GM19438 (cell line): ENCODE measurements around the gene SFI1.
A peak's percentile ranks its signal among the peaks of the same experiment; 100 is the strongest.
"Not testable (repeated sequence)": the region's sequence is repeated elsewhere in the genome, so short reads cannot be mapped to it uniquely, and the experiment has no call there.

Experiments
- ATAC-seq: cut with Tn5 transposase; IDR thresholded peaks from one replicate; pipeline ENCODE4 v1.9.1; 2021; ENCODE audit warnings: low read depth; ENCODE audit not compliant: unreplicated experiment

Gene SFI1

DNA sequence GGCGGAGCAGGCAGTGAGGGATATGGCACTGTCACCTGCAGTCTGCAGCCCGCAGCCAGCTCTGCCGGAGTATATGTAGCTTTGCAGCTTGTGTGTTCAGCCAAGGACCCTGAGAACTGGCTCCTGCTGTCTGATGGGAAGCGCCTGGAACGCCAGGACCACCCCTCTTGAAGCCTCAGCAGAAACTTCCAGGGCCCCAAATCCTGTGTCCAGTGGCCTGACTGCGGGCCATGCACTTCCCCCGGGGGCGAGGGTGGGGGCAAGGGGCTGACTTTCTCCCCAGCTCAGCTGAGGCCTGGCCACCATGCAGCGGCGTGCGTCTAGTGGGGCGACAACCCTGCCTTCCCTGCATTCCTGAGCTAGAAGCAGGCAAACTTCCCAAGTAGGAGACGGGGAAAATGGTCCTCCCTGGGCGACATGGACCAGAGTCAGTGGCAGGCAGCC is 133.4 kb downstream of the SFI1 start:
- ATAC-seq, result no peak

DNA sequence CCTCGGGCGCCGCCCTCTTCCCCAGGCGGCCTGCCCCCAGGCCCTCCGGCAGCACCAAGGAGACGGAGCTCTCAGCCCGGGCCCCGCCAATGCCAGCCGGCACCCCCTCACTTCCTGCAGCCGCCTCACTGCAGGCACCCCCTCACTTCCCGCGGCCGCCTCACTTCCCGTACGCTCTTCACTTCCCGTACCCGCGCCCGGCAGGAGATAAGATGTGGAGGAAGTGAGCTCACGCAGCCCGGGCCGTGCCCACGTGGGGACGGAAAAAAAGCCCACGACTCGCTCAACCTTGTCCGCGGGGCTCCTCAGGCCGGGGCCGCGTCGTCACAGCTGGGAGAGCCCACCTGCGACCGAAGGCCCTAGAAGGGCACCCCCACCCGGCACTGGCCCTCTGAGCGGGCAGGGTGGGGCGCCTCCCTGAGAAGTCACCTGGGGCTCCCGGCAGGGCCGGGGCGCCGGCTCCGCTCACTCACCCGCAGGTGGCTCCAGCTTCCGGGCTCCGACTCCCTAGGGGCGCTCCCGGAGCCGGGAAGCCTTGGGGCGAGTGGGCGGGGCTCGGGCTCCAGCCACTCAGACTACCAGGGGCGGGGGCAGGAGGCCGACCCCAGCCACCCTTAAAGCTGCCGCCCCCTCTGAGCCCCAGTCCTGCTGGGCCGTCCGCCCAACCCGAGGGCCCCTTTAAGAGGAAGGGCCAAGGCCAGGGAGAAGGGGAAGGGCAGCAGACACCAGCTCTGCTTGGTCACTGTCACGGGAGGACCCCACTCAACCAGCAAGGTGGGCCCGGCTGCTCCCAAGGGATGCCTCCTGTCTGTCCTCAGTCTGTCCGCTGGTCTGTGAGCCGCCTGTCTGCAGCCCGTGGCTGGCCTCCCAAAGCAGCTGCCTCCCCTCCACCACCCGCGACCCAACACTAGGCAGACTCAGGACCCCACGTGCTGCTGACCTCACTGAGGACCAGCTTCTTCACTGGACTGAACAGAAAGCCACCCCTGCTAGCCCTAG is 134.3 kb downstream of the SFI1 start:
- ATAC-seq, result peak; percentile 54

DNA sequence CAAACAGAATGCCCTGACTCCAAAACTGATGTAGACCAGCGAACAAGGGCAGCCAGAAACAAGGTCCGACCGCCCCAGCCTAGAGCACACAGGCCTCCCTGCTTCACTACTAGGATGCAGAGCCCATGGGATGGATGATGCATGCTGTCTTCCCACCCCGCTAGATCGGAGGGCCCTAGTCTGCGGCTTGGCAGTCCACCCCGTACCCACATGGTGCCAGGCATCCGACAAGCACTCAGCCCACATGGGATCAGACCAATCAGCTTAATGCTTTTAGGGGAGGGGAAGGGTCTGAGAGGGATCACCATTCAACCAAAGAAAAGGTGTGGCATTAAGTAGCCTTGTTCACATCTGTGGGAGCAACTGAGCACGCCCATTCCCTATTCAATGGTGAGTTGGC is 135.1 kb downstream of the SFI1 start:
- ATAC-seq, result no peak

DNA sequence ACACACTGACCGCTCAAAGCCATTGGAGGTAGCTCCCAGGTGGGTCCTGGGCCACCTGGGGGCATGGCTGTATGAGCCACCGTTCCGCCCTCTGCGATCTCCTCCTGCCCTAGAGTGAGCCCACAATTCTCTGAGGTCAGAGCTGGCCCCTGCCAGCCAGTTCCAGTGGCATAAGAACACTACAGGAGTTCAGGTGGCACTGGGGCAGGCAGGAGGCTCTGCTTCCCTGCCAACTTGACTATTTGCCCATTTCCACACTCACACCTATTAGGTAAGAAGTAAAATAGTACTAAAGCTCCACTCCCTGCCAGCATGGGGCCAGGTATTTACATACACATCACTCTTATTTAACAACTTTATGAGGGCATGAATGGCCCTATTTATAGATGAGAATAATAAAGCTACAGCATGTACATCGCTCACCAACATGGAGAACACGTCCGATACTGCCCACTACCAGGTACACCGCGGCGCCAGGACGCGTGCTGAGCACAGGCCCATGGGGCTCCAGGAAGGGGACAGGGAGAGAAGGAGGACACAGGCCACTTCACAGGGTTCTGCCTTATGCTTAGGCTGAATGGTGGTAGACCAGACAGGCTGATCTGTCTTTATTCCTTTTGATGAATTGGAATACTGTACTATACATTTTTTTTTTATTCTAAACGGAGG is 139.4 kb downstream of the SFI1 start:
- ATAC-seq, result no peak

DNA sequence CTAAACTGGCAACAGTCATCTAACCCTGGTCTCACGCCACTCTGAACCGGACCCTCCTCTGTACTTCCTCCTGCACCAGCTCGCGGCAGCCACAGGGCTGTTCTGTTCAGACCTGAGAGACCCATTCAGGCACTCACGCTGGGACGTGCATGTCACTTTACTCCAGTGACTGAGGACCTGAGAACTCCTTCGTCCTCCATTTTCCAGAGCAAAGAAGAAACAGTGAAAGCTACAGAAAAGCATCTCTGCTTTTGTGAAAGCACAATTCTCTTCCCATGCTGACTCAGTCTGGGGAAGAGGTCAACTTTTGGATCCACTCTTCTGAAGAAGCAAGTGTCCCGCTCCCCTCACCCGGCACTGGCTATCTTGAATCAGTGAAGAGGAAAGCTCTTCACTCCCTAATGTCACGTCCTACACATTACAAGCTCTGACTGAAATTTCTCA is 141.1 kb downstream of the SFI1 start:
- peak; percentile 57 for ATAC-seq

DNA sequence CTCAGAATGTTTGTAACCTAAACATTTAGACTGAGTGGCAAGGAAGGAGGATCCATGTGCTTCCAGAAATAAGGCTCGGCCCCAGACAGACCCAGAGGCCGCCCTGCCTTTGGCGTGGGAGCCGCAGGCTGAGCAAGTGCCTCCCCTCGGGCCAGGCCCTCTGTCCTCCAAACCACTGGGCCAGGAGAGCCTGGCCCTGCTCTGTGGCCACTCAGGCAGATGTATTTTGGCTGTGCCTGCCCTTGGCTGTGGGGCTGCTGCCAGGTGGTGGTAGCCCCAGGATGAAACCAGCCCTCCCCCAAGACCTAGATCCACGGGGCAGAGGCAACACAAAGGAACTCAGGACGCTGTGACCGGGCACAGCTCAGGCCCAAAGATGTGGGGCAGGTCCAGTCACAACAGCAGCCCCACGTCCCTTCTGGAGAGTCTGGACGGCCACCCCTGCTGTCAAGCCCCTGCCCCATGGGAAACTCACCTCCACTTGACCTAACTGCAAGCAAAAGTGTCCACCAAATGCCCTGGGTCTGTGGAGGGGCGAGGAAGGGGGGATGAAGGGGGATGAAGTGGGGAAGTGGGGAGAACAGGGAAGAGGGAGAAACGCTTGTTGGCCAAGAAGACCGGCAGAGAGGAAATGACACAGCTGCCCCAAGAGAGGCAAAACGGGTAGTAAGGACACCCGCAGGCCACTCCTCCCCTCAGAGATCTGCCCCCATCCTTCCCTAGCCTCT is 141.7 kb downstream of the SFI1 start:
- peak; percentile 9 for ATAC-seq

DNA sequence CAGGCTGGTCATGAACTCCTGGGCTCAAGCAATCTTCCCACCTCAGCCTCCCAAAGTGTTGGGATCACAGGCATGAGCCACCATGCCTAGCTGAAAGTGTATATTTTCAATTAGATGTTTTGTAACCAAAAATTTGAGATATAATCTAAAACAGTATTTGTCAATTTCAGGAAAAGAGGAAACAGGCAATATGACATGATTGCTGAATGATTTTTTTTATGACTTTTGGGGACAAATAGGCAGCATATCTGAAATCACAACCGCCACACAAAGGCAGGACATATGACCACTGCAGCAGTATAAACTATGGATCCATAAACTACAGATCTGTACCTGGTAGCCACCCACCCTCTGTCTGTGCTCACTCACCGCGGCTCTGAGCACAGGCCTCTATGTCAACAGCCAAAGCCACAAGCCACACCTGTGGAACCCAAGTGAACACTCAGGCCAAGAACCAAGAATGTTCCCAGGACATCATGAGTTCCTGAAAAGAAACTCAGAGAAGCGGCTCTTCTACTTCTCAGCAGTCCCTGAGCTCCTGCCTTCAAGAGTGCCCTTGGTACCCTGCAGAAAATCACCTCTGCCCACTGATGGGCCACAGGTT is 143.2 kb downstream of the SFI1 start:
- no peak for ATAC-seq

DNA sequence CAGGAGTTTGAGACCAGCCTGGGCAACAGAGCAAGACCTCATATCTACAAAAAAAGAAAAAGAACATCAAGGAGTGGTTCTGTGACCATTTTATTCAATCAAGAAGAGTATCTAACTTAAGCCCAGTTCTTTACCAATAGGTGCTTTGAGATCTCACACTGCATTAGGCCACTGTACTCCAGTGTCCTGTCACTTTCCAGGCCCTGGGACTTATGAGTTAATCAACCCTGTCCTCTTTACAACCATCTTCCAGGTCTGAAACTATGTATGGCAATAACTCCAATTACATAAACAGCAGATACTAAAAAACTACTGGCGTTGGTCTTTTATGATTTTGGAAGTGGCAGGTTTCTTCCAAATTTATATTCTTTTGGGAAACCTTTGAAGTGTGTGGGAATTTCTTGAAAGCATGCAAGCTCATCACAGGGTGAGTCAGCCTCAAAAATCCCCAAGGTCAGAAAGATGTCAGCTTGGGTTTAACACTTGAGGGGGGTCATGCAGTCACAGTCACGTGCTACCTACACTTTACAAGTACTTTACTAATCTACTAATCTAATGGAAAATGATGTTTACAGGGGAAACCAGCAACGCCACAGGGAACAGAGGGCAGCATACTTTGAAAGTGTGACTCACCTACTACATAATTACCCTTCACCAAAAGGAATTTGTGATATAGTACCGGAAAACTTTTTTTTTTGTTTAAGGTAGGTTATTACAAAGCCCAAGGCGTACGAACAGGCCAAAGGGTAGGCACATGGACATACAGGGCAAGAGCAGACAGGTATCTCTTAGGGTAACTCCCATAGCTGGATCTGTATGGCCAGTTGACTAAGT is 150.1 kb downstream of the SFI1 start:
- ATAC-seq, result no peak

DNA sequence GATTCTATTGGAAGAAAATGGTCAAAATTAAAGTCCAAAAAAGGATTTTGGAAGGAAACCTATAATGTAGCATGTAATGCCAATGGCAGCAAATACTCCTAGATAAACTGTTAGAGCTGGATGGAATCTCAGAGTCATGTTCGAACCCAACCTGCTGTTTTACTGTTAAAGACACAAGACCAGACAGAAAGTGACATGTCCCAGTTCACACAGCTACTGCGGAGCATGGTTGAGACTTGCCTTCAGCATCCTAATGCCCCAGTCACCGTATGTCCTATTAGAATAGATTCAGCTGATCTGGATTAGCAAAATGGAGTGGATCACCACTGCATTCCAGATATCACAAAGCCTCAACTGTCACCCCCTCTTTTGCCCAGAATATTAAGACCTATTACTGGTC is 150.7 kb downstream of the SFI1 start:
- ATAC-seq, result no peak

DNA sequence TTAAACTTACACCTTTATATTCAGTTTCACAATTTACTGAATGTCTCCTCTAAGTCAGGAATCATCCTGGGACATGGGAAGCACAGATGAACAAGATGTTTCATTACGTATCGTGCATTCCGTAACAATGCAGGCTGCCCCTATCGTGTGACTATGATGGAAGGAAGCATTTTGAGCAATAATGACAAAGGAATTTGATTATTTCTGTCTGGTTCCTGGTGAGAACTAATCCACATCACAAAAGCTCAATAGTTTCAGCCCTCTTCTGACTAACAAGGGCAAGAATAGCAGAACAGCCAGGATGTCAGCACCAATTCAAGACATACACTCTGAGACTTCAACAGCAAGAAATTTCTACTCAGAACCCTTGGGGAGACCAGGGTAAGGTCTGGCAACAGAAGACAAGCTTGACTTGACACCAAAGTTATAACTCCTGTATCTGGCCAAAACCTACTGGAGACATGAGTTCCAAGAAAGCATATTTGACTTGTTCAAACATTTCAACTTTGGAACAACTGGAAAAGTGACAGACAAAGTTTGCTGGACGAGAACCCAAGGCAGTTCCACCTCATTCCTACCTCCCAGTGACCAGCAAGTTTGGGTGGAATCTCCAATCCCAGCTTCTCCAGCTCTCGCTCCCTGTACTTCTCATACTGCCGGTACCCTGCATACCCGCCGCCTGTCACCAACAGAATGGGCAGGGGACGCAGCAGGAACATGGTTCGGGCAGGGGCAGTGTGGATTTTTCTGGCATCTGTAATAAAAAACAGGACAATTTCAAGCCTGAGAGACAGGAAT is 151.4 kb downstream of the SFI1 start:
- no peak for ATAC-seq

DNA sequence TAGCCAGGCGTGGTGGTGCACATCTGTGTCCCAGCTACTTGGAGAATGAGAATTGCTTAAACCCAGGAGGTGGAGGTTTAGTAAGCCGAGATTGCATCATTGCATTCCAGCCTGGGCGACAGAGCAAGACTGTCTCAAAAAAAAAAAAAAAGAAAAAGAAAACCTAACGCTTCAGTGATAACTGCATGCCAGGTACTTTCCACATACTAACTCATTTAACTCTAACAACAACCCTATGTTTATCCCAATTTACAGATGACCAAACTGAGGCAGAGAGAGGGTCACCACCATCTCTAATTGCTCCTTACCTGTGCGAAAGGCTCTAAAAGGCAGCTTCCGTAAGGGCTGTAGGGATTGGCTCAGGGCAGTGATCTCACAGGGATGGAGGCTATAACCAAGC is 154.1 kb downstream of the SFI1 start:
- ATAC-seq, result no peak

DNA sequence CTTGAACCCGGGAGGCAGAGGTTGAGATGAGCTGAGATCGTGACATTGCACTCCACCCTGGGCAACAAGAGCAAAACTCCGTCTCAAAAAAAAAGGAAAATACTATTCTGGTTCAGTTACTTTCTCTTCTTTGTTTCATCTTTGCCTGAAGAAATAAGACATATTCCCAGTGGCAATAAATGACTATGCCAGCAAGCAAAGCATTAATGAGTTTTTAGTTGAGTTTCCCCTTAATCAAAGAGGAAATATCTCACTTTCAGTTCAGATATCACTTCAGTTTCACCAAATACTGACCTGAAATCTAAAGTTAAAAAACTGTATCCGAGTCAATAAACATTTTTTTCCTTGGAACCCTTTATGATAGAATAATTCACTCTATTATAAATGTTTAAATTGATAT is 155.3 kb downstream of the SFI1 start:
- no peak for ATAC-seq

DNA sequence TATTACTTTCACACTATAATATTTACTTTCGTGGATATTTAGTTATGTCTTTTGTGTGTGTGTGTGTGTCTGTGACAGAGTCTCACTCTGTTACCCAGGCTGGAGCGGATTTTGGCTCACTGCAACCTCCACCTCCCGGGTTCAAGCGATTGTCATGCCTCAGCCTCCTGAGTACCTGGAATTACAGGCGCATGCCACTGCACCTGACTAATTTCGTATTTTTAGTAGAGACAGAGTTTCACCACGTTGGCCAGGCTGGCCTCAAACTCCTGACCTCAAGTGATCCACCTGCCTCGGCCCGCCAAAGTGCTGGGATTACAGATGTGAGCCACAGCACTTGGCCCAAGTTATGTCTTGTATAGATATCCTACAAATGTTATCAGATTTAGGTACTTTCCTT is 155.8 kb downstream of the SFI1 start:
- ATAC-seq, result no peak

DNA sequence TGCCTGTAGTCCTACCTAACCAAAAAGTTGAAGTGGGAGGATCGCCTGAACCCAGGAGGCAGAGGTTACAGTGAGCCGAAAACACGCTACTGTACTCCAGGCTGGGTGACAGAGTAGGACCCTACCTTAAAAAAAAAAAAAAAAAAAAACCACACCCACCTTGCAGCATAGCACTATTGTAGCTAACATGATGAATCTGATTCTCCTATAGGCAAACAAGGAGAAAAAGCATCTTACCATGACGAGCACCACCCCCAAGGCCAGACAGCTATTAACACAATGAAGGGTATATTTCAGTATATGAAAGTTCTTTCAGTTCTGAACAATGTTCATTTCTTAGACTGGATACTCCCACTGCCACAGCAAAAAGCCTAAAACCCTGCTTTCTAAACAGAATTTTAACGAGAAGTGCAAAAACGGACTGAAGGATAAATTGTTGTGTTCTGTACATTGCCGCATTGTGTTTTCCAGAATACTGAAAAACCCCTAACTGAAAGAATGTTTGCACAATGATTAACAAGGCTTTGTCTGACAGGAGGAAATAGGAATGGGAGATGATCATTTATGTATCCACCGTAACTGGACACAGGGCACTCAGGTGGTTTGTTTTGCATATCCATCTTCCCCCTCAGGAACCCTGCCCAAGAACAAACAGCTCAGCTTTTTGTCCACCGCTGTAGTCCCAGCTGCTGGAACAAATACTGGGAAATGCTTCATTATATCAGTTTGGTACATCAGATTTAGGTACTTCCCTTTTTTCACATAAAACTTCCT is 156.8 kb downstream of the SFI1 start:
- no peak for ATAC-seq

DNA sequence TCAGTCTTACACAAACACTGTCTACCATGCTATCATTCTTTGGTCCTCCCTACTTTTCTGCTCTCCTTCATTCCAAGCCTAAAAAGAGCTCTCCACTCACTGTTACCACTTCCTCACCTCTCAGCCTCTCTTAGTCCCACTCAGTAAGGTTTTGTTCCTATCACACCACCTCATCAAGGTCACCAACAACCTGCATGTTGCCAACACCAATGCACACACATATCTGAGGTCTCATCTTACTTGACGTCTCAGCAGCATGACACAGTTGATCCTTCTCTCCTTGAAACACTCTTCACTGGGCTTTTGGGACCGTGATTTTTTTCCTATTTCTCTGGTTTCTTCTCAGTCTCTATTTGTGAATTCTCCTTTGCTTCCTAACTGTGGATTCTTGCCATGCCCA is 157.6 kb downstream of the SFI1 start:
- no peak for ATAC-seq

DNA sequence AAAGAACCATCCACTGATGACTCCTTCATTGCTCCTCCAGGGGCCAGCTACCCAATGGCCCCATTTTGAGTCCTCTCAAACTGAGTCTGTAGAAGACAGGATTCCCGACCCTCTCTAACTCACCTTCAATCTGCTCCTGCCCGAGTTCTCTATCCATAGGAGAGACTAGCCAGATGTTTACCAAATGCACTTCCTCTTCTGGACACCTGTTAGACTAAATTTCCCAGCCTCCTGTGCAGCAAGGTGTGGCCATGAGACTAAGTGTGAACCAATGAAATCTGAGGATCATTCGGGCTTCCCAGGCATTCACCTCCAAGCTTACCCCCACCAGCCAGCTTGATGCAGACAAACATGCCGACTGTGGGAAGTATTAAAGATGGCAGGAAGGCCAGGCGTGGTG is 158.1 kb downstream of the SFI1 start:
- ATAC-seq, result no peak

DNA sequence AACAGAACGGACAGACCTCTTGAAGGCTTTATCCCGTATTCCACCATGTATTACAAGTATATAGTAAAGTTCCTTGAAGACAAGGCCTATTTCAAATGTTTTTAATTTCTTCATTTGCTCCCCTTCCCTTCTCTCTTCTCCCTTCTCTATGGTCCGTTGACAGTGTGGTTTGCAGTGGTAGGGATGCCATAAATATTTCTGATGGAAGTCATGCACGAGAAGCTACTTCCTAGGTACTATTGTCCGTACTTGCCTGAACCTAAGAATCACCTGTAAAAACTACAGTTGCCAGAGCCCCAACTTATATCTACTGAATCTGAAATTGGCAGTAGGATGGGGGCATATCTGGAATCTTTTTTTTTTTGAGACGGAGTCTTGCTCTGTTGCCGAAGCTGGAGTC is 162.9 kb downstream of the SFI1 start:
- no peak for ATAC-seq

DNA sequence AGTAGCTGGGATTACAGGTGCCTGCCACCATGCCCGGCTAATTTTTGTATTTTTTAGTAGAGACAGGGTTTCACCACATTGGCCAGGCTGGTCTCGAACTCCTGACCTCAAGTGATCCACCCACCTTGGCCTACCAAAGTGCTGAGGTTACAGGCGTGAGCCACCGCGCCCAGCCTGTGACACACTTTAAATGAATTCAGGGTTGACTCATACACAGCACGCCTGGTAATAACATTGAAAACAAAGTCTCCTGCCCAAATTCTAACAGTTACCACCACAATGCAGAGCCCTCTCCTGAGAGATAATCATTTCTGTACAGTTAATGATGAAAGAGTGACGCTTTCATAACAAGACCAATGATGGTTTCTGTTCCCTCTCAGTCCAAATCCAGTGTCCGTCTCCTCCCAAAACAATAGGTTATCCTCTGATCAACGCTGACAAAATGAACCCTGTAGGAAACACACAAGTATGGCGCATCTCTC is 164.6 kb downstream of the SFI1 start:
- ATAC-seq, result not testable (repeated sequence)
